Keratinocyte (primary cell): ENCODE measurements around the gene MAJIN.
"Not testable (repeated sequence)": the region's sequence is repeated elsewhere in the genome, so short reads cannot be mapped to it uniquely, and the experiment has no call there.

Experiments
- EZH2 ChIP-seq: IDR thresholded peaks from one replicate; pipeline ENCODE4 v1.6.1; 2012; ENCODE audit warnings: inconsistent platforms, mild to moderate bottlenecking, low read length, moderate library complexity
- TF ChIP-seq, protein P1 (sequence below), 3 experiments: IDR thresholded peaks in 1 of 3; conservative IDR thresholded peaks in 1 of 3; optimal IDR thresholded peaks in 1 of 3; 2 replicates in 2 of 3; 3 replicates in 1 of 3; pipeline versions ENCODE3 to v1.5.1; 2011; ENCODE audit warnings: low read length in 3 of 3, mild to moderate bottlenecking in 3 of 3, moderate library complexity in 2 of 3, control low read depth in 1 of 3, inconsistent platforms in 1 of 3; ENCODE audit not compliant: insufficient read depth in 2 of 3; ENCODE audit errors: extremely low read depth in 1 of 3

DNA sequence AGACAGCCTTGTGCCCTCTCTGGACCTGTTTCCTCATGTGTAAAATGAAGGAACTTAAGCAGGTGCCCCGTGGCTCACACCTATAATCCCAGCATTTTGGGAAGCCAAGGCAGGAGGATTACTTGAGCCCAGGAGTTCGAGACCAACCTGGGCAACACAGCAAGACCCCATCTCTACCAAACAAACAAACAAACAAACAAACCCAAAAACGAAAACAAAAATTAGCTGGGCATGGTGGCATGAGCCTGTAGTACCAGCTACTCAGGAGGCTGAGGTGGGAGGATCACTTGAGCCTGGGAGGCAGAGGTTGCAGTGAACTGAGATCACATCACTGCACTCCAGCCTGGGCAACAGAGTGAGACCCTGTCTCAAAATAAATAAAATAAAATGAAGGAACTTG, 32.1 kb upstream of the MAJIN start:
- not testable (repeated sequence) for TF ChIP-seq EZH2
- TF ChIP-seq, protein P1, sequence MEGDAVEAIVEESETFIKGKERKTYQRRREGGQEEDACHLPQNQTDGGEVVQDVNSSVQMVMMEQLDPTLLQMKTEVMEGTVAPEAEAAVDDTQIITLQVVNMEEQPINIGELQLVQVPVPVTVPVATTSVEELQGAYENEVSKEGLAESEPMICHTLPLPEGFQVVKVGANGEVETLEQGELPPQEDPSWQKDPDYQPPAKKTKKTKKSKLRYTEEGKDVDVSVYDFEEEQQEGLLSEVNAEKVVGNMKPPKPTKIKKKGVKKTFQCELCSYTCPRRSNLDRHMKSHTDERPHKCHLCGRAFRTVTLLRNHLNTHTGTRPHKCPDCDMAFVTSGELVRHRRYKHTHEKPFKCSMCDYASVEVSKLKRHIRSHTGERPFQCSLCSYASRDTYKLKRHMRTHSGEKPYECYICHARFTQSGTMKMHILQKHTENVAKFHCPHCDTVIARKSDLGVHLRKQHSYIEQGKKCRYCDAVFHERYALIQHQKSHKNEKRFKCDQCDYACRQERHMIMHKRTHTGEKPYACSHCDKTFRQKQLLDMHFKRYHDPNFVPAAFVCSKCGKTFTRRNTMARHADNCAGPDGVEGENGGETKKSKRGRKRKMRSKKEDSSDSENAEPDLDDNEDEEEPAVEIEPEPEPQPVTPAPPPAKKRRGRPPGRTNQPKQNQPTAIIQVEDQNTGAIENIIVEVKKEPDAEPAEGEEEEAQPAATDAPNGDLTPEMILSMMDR (optimal IDR thresholded peaks at IDR 0.05 in 1 of 3, IDR thresholded peaks at IDR 0.05 in 1 of 3, conservative IDR thresholded peaks at IDR 0.05 in 1 of 3; ENCODE audit: extremely low read depth in 1 of 3, insufficient read depth in 2 of 3, low read length in 3 of 3) = not testable (repeated sequence)
